Measurements from ENCODE around the gene CRIM1. TPM values are rescaled to one million over a fixed set of nuclear protein-coding genes. Genes with fewer than 3 reads are reported as not detected.

The CRIM1 gene
- total RNA-seq, 1 experiment from 2014 or later = 27.6 TPM

DNA sequence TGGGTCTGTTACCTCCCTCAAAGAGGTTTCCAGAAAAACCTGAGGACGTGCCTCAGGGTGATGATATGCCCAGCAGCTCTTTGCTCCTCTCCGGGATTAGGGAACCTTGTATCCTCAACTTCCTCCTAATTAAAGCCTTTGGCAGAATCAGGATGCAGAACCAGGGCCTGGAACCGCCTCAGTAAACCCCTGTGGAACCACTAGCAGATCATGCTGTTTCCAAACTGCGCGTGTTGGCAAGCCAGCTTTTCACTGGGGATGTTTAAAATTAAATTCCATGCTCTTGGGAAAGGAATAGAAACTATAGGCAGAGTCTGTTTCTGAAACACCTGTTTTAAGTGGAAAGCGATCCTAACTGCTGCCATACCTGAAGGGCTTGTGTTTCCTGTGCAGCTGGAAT, 26.4 kb downstream of the CRIM1 start:
- H2BK5ac ChIP-seq (ENCODE audit: insufficient read length, low read length) = no peak overlapping the region
- H3K9me3 Mint-ChIP-seq = no peaks in the 10 kb centered on the region; a peak in 1 of 5 replicates
- no peaks in the 10 kb centered on the region for H4K20me1 ChIP-seq (ENCODE audit: control insufficient read depth, insufficient read depth, insufficient read length)
- H3K9ac ChIP-seq (ENCODE audit: extremely low read depth, insufficient read length, low read length) = no peak overlapping the region
- H3K4me1 Mint-ChIP-seq = peaks cover 54 to 64% of the 10 kb centered on the region in 2 experiments
- H2BK12ac ChIP-seq (ENCODE audit: insufficient read length, low read depth, low read length) = no peak overlapping the region
- H2BK15ac ChIP-seq (ENCODE audit: low read depth, low read length) = no peak overlapping the region
- no peaks in the 10 kb centered on the region; the same call in 1 of the 2 replicates for H3K27me3 Mint-ChIP-seq (ENCODE audit: low read depth)
- H3K4me3 Mint-ChIP-seq = no peak overlapping the region
- H3K4me2 ChIP-seq (ENCODE audit: insufficient read depth, insufficient read length, low read length) = no peak overlapping the region
- no peaks in the 10 kb centered on the region for H3K79me1 ChIP-seq (ENCODE audit: insufficient read depth, low read depth, low read length, poor library complexity, severe bottlenecking)
- H4K8ac ChIP-seq (replicated peaks; ENCODE audit: insufficient read length, low read depth, low read length) = no peak overlapping the region
- H3K56ac ChIP-seq (ENCODE audit: insufficient read length, low read depth, low read length) = no peak overlapping the region
- H3K27ac Mint-ChIP-seq = peak overlapping the region in 2 of 3 experiments; percentile 8 to 62; a peak in 1 of 7 replicates
- peaks cover 26% of the 10 kb centered on the region; the same call in 1 of the 2 replicates for H3K79me2 ChIP-seq (ENCODE audit: insufficient read depth, low read length)
- no peak overlapping the region for H2AK5ac ChIP-seq (ENCODE audit: insufficient read length, low read length)
- TF ChIP-seq CTCF (conservative IDR thresholded peaks at IDR 0.05) = no peak
- no peak overlapping the region for H3K4ac ChIP-seq (ENCODE audit: low read depth, low read length)
- H3K36me3 Mint-ChIP-seq (ENCODE audit: insufficient read depth in 1 of 3, low read depth in 3 of 3) = peaks cover 0 to 10% (median 5%) of the 10 kb centered on the region in 3 experiments; a peak in 4 of 7 replicates
- H4K5ac ChIP-seq (ENCODE audit: insufficient read length, low read depth, low read length) = no peak overlapping the region
- no peak overlapping the region for H3K23ac ChIP-seq (ENCODE audit: insufficient read length, low read depth, low read length)
- H3K23me2 ChIP-seq (ENCODE audit: insufficient read length, low read depth, low read length, poor library complexity, severe bottlenecking) = no peaks in the 10 kb centered on the region
- no peaks in the 10 kb centered on the region for H3K27me3 ChIP-seq (ENCODE audit: insufficient read depth, low read length)
- H4K91ac ChIP-seq (ENCODE audit: insufficient read length, low read depth, low read length) = no peak overlapping the region
- H3K27ac ChIP-seq (ENCODE audit: insufficient read length, low read depth, low read length) = no peak overlapping the region
- no peaks in the 10 kb centered on the region for H3K9me3 ChIP-seq (ENCODE audit: control insufficient read depth, low read depth, low read length)
- H3K4me1 ChIP-seq (ENCODE audit: insufficient read depth, low read length) = peaks cover 15% of the 10 kb centered on the region
- no peak overlapping the region for H2BK120ac ChIP-seq (ENCODE audit: low read depth, low read length, poor library complexity, severe bottlenecking)
- H2BK20ac ChIP-seq (ENCODE audit: low read depth, low read length, poor library complexity, severe bottlenecking) = no peak overlapping the region
- no CpG with 5 or more reads among the region's 6 CpGs for WGBS (ENCODE audit: extremely low coverage, insufficient read length, low lambda C conversion rate)
- no peak overlapping the region for H3K14ac ChIP-seq (ENCODE audit: insufficient read depth, low read length)
- H3K18ac ChIP-seq (ENCODE audit: insufficient read length, low read depth, low read length) = no peak overlapping the region
- DNase-seq = no peak
- no peak overlapping the region for H2AFZ ChIP-seq (ENCODE audit: low read length)
- no peak overlapping the region for H3T11ph ChIP-seq (ENCODE audit: low read length)
